D721Med (cell line): ENCODE data around the gene CR2.

Experiments
- DNase-seq: peaks from one replicate; pipeline ENCODE4 v3.0.0; 2011; ENCODE audit warnings: low spot score; ENCODE audit not compliant: insufficient read length
- FAIRE-seq: peaks from 2 replicates; lab custom pipeline; 2011; peaks lifted over from hg19 to GRCh38; lab: Jason Lieb, UNC
- CTCF ChIP-seq: IDR thresholded peaks from 2 replicates; pipeline ENCODE4 v1.5.1; 2012; ENCODE audit warnings: mild to moderate bottlenecking, control low read depth; ENCODE audit not compliant: insufficient read depth; ENCODE audit errors: missing control alignments

The CR2 gene

GRCh38 chr1:207502726-207503125, 48.6 kb downstream of the CR2 start:
- DNase-seq (no peak), FAIRE-seq (no peak)
- TF ChIP-seq CTCF = no peak

GRCh38 chr1:207503950-207504349, 49.8 kb downstream of the CR2 start:
- no peak for DNase-seq
- TF ChIP-seq CTCF = no peak
- FAIRE-seq = no peak

- no peak for FAIRE-seq
- no peak for DNase-seq
- no peak for TF ChIP-seq CTCF
These were observed 50.3 kb downstream of the CR2 start for GRCh38 chr1:207504438-207504837.

GRCh38 chr1:207510444-207510843, 56.3 kb downstream of the CR2 start:
- FAIRE-seq = no peak
- DNase-seq = no peak
- no peak for TF ChIP-seq CTCF

GRCh38 chr1:207514890-207515289, 60.8 kb downstream of the CR2 start:
- DNase-seq (no peak), FAIRE-seq (no peak)
- TF ChIP-seq CTCF = no peak

- DNase-seq (no peak), FAIRE-seq (no peak)
- no peak for TF ChIP-seq CTCF
These were observed 62.6 kb downstream of the CR2 start for GRCh38 chr1:207516729-207517128.

GRCh38 chr1:207518608-207519236, 64.6 kb downstream of the CR2 start:
- DNase-seq (no peak), FAIRE-seq (no peak)
- TF ChIP-seq CTCF = no peak
